Peyer's patch (tissue), 4 donors: Measurements from ENCODE around the gene DMRT1.

Experiments
- POLR2A ChIP-seq, 2 donors: fragments of 450-650 bp; IDR thresholded peaks; one replicate each; pipeline ENCODE4 v1.5.1; 2017; ENCODE audit warnings: antibody characterized with exemption in 2 of 2, mild to moderate bottlenecking in 2 of 2, moderate library complexity in 2 of 2
- TF ChIP-seq, protein P1 (sequence below), 6 experiments: fragments of 450-650 bp in 4 of 6; fragments of 200-600 bp in 2 of 6; sonication (generic) in 1 of 6; IDR thresholded peaks; one replicate each; pipeline ENCODE4 v1.5.1; 2017 to 2019; ENCODE audit warnings: antibody characterized with exemption in 6 of 6, mild to moderate bottlenecking in 3 of 6, moderate library complexity in 1 of 6

DNA sequence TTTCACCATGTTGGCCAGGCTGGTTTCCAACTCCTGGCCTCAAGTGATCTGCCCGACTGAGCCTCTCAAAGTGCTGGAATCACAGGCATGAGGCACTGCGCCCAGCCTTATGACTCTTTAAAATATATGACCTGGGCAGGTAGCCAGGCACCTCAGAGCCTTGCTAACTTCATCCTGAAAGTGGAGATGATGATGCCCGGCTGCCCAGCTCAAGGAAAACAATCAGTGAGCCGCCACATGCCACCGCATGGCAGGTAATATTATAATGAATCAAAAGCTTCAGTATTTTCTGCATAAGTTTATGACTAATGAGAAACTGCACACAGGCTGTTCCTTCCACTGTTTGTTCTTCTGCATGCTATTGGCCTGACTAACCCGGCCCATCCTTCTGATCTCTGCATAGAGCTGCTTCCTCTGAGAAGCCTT, 30.4 kb upstream of the DMRT1 start:
- TF ChIP-seq, protein P1, sequence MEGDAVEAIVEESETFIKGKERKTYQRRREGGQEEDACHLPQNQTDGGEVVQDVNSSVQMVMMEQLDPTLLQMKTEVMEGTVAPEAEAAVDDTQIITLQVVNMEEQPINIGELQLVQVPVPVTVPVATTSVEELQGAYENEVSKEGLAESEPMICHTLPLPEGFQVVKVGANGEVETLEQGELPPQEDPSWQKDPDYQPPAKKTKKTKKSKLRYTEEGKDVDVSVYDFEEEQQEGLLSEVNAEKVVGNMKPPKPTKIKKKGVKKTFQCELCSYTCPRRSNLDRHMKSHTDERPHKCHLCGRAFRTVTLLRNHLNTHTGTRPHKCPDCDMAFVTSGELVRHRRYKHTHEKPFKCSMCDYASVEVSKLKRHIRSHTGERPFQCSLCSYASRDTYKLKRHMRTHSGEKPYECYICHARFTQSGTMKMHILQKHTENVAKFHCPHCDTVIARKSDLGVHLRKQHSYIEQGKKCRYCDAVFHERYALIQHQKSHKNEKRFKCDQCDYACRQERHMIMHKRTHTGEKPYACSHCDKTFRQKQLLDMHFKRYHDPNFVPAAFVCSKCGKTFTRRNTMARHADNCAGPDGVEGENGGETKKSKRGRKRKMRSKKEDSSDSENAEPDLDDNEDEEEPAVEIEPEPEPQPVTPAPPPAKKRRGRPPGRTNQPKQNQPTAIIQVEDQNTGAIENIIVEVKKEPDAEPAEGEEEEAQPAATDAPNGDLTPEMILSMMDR (IDR thresholded peaks at IDR 0.05) = no peak
- no peak for TF ChIP-seq POLR2A (IDR thresholded peaks at IDR 0.05)
